Uterus (tissue), 4 donors: ENCODE measurements around the gene COL9A3. TPM values are rescaled to one million over a fixed set of nuclear protein-coding genes. Genes with fewer than 3 reads are reported as not detected.

Experiments used
- DNase-seq, 2 donors: peaks; one replicate each; pipeline ENCODE4 v3.0.0-alpha.2; 2019 to 2020
- H3K27ac ChIP-seq, 2 donors: fragments of 200-600 bp; sonication (generic); 1 replicate in 1 of 2; 2 replicates in 1 of 2; pipeline ENCODE4 v1.5.1; 2016 to 2018
- H3K27me3 ChIP-seq, 2 donors: fragments of 200-600 bp; sonication (generic); one replicate each; pipeline ENCODE4 v1.5.1; 2018 to 2019; ENCODE audit warnings: control low read depth in 1 of 2
- H3K36me3 ChIP-seq, 2 donors: fragments of 200-600 bp; sonication (generic); one replicate each; pipeline ENCODE4 v1.5.1; 2019; ENCODE audit warnings: control low read depth in 1 of 2
- H3K4me1 ChIP-seq, 2 donors: fragments of 200-600 bp; sonication (generic); one replicate each; pipeline ENCODE4 v1.5.1; 2018 to 2019; ENCODE audit warnings: control low read depth in 1 of 2
- H3K4me3 ChIP-seq, 2 donors: fragments of 200-600 bp; sonication (generic); 1 replicate in 1 of 2; 2 replicates in 1 of 2; pipeline ENCODE4 v1.5.1; 2018 to 2019; ENCODE audit warnings: mild to moderate bottlenecking in 1 of 2
- H3K9me3 ChIP-seq, 2 donors: fragments of 200-600 bp; sonication (generic); one replicate each; pipeline ENCODE4 v1.5.1; 2019; ENCODE audit warnings: control low read depth in 1 of 2
- POLR2A ChIP-seq, 2 donors: fragments of 450-650 bp; IDR thresholded peaks; one replicate each; pipeline ENCODE4 v1.6.1; 2016; ENCODE audit warnings: antibody characterized with exemption in 2 of 2, mild to moderate bottlenecking in 1 of 2, moderate library complexity in 1 of 2
- intact Hi-C: fragments of 100-400 bp; cut with DNase I; formaldehyde crosslinking; loops from one replicate; pipeline ENCODE4 v1.15.1; 2023; ENCODE audit warnings: low total_unique reads
- total RNA-seq, 4 donors: library from RNA; depleted of rRNA in 3 of 4; stranded (reverse); fragments of >200 nt in 3 of 4; gene quantifications; one replicate each; pipeline versions ENCODE4 v1.1.0 to v1.2.4, GENCODE V29; 2014 to 2023
- TF ChIP-seq, protein P1 (sequence below), 4 experiments: fragments of 200-600 bp in 2 of 4; fragments of 450-650 bp in 2 of 4; sonication (generic) in 2 of 4; IDR thresholded peaks; one replicate each; pipeline ENCODE4 v1.5.1; 2016 to 2019; ENCODE audit warnings: antibody characterized with exemption in 4 of 4, mild to moderate bottlenecking in 2 of 4, moderate library complexity in 1 of 4
- donor health status: DM: yes; HTN: yes; CAD: no.

COL9A3 gene
- total RNA-seq, 4 donors from 2014 or later: 0.59 to 75.4 (median 16.3) TPM

DNA sequence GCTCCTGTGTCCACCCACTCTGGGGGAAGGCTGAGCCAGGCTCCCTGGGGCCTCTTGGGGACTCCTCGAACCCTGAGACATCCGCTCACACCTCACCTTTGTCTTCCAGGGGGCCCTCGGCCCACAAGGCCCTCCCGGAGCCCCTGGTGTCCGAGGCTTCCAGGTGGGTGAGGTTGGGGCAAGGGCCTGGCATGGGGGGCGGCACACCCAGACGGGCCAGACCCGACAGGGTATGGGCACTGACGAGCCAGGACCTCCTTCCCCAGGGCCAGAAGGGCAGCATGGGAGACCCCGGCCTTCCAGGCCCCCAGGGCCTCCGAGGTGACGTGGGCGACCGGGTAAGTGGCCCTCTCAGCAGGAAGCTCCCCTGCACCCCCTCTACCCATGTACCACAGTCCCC, 13.4 kb downstream of the COL9A3 start:
- no peak overlapping the region for H3K27ac ChIP-seq
- no peak for DNase-seq
- no peaks in the 10 kb centered on the region for H3K4me1 ChIP-seq
- H3K9me3 ChIP-seq: no peaks in the 10 kb centered on the region
- TF ChIP-seq POLR2A (IDR thresholded peaks at IDR 0.05): no peak
- intact Hi-C loops: no loop called here
- no peak overlapping the region for H3K4me3 ChIP-seq
- no peaks in the 10 kb centered on the region for H3K36me3 ChIP-seq
- H3K27me3 ChIP-seq: no peaks in the 10 kb centered on the region

GRCh38 chr20:62830821-62831220, 14.0 kb downstream of the COL9A3 start:
- Histone ChIP-seq H3K27ac (no peak overlapping the region), H3K36me3 (no peaks in the 10 kb centered on the region), H3K4me3 (no peak overlapping the region), H3K9me3 (no peaks in the 10 kb centered on the region), H3K4me1 (no peaks in the 10 kb centered on the region), H3K27me3 (no peaks in the 10 kb centered on the region)
- intact Hi-C loops: no loop called here
- no peak for DNase-seq
- TF ChIP-seq, protein P1, sequence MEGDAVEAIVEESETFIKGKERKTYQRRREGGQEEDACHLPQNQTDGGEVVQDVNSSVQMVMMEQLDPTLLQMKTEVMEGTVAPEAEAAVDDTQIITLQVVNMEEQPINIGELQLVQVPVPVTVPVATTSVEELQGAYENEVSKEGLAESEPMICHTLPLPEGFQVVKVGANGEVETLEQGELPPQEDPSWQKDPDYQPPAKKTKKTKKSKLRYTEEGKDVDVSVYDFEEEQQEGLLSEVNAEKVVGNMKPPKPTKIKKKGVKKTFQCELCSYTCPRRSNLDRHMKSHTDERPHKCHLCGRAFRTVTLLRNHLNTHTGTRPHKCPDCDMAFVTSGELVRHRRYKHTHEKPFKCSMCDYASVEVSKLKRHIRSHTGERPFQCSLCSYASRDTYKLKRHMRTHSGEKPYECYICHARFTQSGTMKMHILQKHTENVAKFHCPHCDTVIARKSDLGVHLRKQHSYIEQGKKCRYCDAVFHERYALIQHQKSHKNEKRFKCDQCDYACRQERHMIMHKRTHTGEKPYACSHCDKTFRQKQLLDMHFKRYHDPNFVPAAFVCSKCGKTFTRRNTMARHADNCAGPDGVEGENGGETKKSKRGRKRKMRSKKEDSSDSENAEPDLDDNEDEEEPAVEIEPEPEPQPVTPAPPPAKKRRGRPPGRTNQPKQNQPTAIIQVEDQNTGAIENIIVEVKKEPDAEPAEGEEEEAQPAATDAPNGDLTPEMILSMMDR (IDR thresholded peaks at IDR 0.05): no peak
- no peak for TF ChIP-seq POLR2A (IDR thresholded peaks at IDR 0.05)

DNA sequence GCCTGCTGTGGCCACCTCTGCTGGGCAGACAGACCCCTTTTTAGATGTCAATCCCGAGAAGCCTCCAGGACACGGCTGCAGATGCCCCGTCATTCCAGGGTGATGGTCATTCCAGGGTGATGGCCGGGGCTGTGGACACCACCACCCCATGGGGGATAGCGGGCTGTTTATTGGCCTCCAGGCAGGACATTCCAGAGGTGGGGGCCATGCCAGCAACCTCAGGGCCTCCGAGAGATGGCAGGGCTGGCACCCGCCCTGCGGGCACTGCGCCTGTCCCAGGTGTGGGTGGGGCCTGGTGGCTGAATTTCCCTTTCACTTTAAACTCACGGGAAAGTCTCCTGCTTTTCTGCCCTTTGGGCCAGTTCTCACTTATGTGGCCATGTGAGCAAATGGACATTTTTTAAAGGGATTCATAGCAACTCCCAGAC, 14.5 kb downstream of the COL9A3 start:
- Histone ChIP-seq H3K27me3 (no peaks in the 10 kb centered on the region), H3K9me3 (no peaks in the 10 kb centered on the region), H3K4me1 (no peaks in the 10 kb centered on the region), H3K4me3 (no peak overlapping the region), H3K27ac (no peak overlapping the region), H3K36me3 (no peaks in the 10 kb centered on the region)
- DNase-seq: no peak
- TF ChIP-seq, protein P1 (IDR thresholded peaks at IDR 0.05): no peak
- no peak for TF ChIP-seq POLR2A (IDR thresholded peaks at IDR 0.05)
- intact Hi-C loops: no loop called here

DNA sequence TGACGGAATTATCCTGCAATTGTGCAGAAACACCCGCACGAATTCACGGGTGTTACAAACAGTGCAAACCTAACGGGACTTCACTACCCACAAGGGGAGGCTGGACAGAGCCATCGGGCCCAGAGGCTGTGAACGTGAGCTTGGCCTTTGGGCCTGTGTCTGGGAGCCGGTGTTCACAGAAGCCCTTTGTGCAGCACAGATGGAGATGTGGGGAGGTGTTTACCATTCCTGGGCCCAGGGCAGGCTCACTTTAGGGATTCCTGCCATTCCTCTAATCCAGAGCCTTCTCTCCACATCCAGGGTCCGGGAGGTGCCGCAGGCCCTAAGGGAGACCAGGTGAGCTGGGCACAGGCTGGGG, 15.0 kb downstream of the COL9A3 start:
- H3K9me3 ChIP-seq: no peaks in the 10 kb centered on the region
- no peaks in the 10 kb centered on the region for H3K27me3 ChIP-seq
- H3K27ac ChIP-seq: no peak overlapping the region
- no peak for DNase-seq
- no peak for TF ChIP-seq POLR2A (IDR thresholded peaks at IDR 0.05)
- TF ChIP-seq, protein P1 (IDR thresholded peaks at IDR 0.05): no peak
- intact Hi-C loops: no loop called here
- H3K4me3 ChIP-seq: no peak overlapping the region
- H3K4me1 ChIP-seq: no peaks in the 10 kb centered on the region
- H3K36me3 ChIP-seq: no peaks in the 10 kb centered on the region

DNA sequence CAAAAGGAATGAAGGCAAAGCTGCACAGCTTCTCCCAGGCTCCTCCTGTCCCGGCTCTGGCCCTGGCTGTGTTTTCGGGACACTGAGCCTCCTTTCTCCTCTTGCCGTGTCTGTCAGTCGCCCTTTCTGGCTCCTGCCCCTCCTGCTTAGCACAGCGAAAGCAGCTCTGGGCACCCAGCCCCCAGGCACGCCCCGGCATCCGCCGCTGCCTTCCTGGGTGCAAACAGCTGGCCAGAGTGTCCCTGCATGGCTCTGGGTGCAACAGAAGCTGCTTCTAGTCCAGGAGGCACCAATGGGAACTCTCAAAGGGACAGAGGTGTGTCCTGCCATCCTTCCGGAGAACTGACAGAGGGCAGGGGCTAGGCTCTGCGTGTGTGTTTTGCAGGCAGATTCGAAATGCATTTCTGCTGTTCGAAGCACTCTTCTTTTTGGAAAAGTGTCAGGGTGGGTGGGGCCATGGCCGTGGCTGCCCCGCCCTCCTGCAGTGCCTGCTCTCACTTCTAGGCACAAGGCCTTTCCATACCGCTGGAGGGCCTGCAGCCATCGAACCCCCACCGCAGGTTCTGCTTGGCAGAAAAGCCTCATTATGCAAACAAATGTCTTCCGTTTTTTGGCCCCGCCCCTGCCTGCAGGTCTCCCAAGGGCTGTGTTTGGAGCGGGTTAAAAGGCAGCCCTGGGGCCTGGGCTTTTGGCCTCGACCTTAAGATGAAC, 15.5 kb downstream of the COL9A3 start:
- Histone ChIP-seq H3K36me3 (no peaks in the 10 kb centered on the region), H3K27ac (no peak overlapping the region), H3K27me3 (no peaks in the 10 kb centered on the region), H3K4me1 (no peaks in the 10 kb centered on the region), H3K9me3 (no peaks in the 10 kb centered on the region), H3K4me3 (no peak overlapping the region)
- no peak for TF ChIP-seq POLR2A (IDR thresholded peaks at IDR 0.05)
- TF ChIP-seq, protein P1 (IDR thresholded peaks at IDR 0.05): no peak
- intact Hi-C loops: no loop called here
- no peak for DNase-seq
